ENCODE data around the gene ARHGAP21. TPM values are rescaled to one million over a fixed set of nuclear protein-coding genes. Genes with fewer than 3 reads are reported as not detected.

The ARHGAP21 gene
- total RNA-seq, 1 donor from 2014 or later = 108 TPM

DNA sequence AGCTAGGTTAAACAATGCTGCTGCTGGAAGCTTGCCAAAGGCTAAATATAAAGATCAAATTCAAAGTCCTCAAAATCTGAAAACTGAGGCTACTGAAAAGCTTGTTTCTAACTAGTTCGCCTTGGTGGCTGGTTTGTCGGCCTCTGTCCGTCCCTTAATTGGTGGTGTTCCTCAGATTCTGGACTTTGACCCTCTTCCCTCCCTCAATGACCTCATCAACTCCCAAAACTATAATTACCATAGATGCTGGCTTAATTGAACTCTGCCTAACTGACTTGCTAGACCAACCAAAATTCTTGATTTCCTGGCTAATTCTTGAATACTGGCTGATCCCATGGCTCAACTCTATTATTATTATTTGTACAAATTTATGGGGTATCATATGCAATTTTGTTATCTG, 15.6 kb downstream of the ARHGAP21 start:
- H3K27me3 Mint-ChIP-seq (ENCODE audit: low read depth) = no peaks in the 10 kb centered on the region
- no peak overlapping the region for H3K27ac Mint-ChIP-seq (ENCODE audit: unreplicated experiment)
- DNase-seq (ENCODE audit: low spot score) = no peak
- no peak overlapping the region for H3K4me3 Mint-ChIP-seq (ENCODE audit: unreplicated experiment)
- peaks cover 1% of the 10 kb centered on the region for H3K36me3 Mint-ChIP-seq (ENCODE audit: low read depth)
- TF ChIP-seq, protein P1, sequence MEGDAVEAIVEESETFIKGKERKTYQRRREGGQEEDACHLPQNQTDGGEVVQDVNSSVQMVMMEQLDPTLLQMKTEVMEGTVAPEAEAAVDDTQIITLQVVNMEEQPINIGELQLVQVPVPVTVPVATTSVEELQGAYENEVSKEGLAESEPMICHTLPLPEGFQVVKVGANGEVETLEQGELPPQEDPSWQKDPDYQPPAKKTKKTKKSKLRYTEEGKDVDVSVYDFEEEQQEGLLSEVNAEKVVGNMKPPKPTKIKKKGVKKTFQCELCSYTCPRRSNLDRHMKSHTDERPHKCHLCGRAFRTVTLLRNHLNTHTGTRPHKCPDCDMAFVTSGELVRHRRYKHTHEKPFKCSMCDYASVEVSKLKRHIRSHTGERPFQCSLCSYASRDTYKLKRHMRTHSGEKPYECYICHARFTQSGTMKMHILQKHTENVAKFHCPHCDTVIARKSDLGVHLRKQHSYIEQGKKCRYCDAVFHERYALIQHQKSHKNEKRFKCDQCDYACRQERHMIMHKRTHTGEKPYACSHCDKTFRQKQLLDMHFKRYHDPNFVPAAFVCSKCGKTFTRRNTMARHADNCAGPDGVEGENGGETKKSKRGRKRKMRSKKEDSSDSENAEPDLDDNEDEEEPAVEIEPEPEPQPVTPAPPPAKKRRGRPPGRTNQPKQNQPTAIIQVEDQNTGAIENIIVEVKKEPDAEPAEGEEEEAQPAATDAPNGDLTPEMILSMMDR (IDR thresholded peaks at IDR 0.05) = no peak
- H3K9me3 Mint-ChIP-seq (ENCODE audit: low read depth) = no peaks in the 10 kb centered on the region
- peaks cover 40% of the 10 kb centered on the region for H3K4me1 Mint-ChIP-seq (ENCODE audit: low read depth)

DNA sequence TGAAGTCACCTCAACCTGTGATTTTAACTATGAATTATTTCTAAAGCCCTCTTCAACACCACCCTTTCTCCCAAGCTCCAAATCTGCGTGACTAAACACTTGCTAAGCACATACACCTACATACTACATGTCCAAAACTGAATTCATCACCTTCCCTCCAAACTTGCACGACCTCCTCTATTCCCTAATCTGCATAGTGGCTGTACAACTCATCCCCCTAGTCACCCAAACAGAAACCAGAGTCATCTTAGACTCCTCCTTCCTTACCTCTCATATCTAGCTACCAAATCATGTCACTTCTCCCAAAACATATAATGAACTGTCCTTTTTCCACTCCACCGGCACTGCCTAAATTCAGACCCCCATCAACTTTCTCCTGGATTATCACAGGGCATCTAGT, 16.2 kb downstream of the ARHGAP21 start:
- Mint-ChIP-seq H3K9me3 (ENCODE audit: low read depth) (no peaks in the 10 kb centered on the region), H3K4me1 (ENCODE audit: low read depth) (peaks cover 39% of the 10 kb centered on the region), H3K36me3 (ENCODE audit: low read depth) (peaks cover 1% of the 10 kb centered on the region), H3K27ac (ENCODE audit: unreplicated experiment) (no peak overlapping the region), H3K27me3 (ENCODE audit: low read depth) (no peaks in the 10 kb centered on the region), H3K4me3 (ENCODE audit: unreplicated experiment) (no peak overlapping the region)
- TF ChIP-seq, protein P1 (IDR thresholded peaks at IDR 0.05) = no peak
- DNase-seq (ENCODE audit: low spot score) = no peak

DNA sequence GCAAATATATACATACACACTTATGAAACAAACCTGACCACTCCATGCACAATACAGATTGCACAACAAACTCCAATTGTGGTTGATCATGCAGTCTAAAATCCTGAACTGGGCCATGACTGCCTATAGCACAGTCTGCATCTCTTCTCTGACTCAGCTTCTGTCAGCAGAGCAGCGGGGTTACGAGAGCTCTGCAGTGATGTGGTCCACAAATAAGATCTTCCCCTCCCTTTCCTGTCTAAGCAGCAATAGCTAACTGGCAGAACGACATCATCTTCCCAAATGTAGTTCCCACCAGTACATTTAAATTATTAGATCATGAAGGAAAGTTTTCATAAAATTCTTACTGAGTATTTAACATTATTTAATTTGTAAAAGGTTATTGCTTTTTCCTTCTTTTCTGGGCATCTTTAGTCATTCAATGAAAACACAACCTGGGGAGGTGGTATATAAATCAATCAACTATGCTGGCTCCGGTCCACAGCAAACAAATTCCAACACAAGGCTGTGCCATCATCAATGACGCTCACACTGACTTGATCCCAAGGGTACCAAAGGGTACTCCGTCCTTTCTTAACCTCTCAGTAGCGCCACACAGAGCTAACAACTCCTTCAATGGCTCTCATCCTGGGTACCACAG, 17.1 kb downstream of the ARHGAP21 start:
- no peak overlapping the region for H3K27ac Mint-ChIP-seq (ENCODE audit: unreplicated experiment)
- H3K27me3 Mint-ChIP-seq (ENCODE audit: low read depth) = no peaks in the 10 kb centered on the region
- TF ChIP-seq, protein P1 (IDR thresholded peaks at IDR 0.05) = no peak
- peaks cover 1% of the 10 kb centered on the region for H3K36me3 Mint-ChIP-seq (ENCODE audit: low read depth)
- H3K4me1 Mint-ChIP-seq (ENCODE audit: low read depth) = peaks cover 39% of the 10 kb centered on the region
- H3K4me3 Mint-ChIP-seq (ENCODE audit: unreplicated experiment) = no peak overlapping the region
- H3K9me3 Mint-ChIP-seq (ENCODE audit: low read depth) = no peaks in the 10 kb centered on the region
- DNase-seq (ENCODE audit: low spot score) = no peak

DNA sequence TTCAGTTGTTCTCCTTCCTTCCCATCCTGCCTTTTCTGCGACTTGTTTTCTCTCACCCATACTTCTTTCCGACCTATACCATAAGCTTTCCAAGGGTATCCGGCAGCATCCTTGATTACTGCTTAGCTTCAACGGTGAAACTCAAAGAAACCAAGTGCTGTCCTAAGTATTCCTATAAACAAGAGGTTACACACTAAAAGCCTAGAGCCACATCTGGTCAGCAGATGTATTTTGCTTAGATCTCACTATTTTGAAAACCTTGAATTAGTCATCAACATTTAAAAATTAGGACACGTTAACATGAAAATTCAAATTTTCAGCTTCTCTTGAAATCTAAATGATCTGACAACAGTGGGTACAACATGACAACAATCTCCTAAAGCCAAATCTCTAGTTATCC, 20.0 kb downstream of the ARHGAP21 start:
- no peak overlapping the region for H3K4me3 Mint-ChIP-seq (ENCODE audit: unreplicated experiment)
- no peaks in the 10 kb centered on the region for H3K27me3 Mint-ChIP-seq (ENCODE audit: low read depth)
- no peaks in the 10 kb centered on the region for H3K36me3 Mint-ChIP-seq (ENCODE audit: low read depth)
- no peaks in the 10 kb centered on the region for H3K9me3 Mint-ChIP-seq (ENCODE audit: low read depth)
- no peak for DNase-seq (ENCODE audit: low spot score)
- H3K4me1 Mint-ChIP-seq (ENCODE audit: low read depth) = peaks cover 48% of the 10 kb centered on the region
- TF ChIP-seq, protein P1 (IDR thresholded peaks at IDR 0.05) = no peak
- H3K27ac Mint-ChIP-seq (ENCODE audit: unreplicated experiment) = peak overlapping the region; percentile 5

DNA sequence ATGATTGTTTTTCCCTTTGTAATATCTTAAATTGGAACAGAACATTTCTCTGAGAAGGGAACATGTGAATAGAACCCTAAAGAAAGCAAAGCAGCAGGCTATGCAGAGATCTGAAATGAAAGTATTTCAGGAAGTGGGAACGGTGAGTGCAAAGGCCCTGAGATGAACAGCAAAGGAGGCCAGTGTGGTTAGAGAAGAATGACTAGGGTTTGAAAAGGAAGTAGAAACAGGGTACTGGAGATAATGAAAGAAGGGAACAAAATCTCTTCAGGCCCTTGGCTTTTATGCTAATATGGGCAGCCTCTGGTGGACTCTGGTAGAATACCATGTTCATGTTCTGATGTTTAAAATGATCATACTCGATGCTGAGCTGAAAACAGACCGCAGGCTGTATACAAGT, 22.2 kb downstream of the ARHGAP21 start:
- Mint-ChIP-seq H3K27me3 (ENCODE audit: low read depth) (no peaks in the 10 kb centered on the region), H3K4me3 (ENCODE audit: unreplicated experiment) (no peak overlapping the region), H3K4me1 (ENCODE audit: low read depth) (peaks cover 60% of the 10 kb centered on the region), H3K27ac (ENCODE audit: unreplicated experiment) (peak overlapping the region; percentile 65), H3K36me3 (ENCODE audit: low read depth) (no peaks in the 10 kb centered on the region), H3K9me3 (ENCODE audit: low read depth) (no peaks in the 10 kb centered on the region)
- TF ChIP-seq, protein P1 (IDR thresholded peaks at IDR 0.05) = no peak
- no peak for DNase-seq (ENCODE audit: low spot score)
